ENCODE measurements around the gene WNT4. TPM values are rescaled to one million over a fixed set of nuclear protein-coding genes. Genes with fewer than 3 reads are reported as not detected.

Gene WNT4
- total RNA-seq, 2 donors from 2014 or later = 3.0 to 3.4 TPM

DNA sequence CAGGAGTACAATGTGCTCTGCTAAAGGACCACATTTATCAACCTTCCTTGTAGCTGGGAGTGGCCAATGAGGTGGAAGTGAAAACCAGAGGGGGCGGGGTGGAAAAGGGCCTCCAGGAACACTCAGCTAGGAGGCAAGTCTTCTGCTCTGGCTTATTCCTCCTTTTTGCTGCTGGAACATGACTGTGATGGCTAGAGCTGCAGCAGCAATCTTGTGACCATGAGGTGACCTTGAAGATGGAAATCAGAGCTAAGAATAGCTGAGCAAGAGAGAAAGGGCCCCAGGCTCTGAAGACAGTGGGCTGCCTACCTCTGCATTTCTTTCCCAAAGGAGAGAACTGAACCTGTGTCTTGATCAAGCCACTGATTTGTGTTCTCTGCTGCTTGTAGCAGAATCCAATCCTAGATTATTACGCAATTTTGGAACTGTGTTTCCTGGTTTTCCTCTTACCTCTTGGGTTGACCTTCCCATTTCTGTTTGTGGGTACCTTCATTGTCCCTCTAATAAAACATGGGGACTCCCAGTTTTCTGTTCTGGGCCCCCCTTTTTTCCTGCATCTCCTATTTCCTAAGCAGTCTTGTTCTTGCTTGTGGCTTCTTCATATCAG lies 36.4 kb upstream of the WNT4 start:
- Histone ChIP-seq H3K9me3 (no peaks in the 10 kb centered on the region), H3K27ac (no peak overlapping the region), H3K4me3 (no peak overlapping the region), H3K36me3 (no peaks in the 10 kb centered on the region), H3K4me1 (replicated peaks) (no peaks in the 10 kb centered on the region), H3K27me3 (replicated peaks; ENCODE audit: insufficient read depth) (no peaks in the 10 kb centered on the region)
- WGBS = 93% methylated on average over 2 of the region's 2 CpGs
- TF ChIP-seq, protein P1, sequence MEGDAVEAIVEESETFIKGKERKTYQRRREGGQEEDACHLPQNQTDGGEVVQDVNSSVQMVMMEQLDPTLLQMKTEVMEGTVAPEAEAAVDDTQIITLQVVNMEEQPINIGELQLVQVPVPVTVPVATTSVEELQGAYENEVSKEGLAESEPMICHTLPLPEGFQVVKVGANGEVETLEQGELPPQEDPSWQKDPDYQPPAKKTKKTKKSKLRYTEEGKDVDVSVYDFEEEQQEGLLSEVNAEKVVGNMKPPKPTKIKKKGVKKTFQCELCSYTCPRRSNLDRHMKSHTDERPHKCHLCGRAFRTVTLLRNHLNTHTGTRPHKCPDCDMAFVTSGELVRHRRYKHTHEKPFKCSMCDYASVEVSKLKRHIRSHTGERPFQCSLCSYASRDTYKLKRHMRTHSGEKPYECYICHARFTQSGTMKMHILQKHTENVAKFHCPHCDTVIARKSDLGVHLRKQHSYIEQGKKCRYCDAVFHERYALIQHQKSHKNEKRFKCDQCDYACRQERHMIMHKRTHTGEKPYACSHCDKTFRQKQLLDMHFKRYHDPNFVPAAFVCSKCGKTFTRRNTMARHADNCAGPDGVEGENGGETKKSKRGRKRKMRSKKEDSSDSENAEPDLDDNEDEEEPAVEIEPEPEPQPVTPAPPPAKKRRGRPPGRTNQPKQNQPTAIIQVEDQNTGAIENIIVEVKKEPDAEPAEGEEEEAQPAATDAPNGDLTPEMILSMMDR (IDR thresholded peaks at IDR 0.05) = no peak
- TF ChIP-seq POLR2AphosphoS5 (IDR thresholded peaks at IDR 0.05) (no peak), POLR2A (IDR thresholded peaks at IDR 0.05) (no peak)
- intact Hi-C loops (cut with DNase I) = no loop called here
- DNase-seq (ENCODE audit: low spot score) = no peak

DNA sequence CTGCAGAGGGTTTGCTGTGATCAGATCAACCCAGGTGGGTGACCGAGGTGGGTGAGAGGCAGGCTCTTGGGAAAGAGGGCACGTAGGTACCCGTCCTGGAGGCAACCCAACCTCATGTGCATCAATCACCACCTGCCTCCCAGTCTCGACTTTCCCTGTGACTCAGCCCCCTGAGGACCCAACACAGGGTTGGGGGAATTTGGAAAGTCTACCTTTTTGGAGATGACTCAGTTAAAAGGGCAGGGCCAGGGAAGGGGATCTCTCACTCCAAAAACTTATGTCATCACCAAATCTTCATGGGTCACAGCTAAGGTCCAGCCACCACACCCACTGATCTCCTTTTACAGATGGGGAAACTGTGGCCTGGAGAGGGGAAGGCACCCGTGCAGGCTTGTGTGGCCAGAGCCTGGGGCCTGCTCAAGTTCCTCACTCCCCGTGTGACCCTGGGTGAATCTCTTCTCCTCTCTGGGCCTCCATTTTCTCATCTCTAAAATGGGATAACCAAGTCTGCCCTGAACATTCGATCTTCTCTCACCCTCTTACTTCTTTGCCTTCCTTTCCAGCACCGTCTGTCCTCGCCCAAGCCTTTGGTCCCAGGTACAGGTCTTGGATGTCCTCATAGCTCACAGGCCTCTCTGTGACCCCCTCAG lies 34.6 kb upstream of the WNT4 start:
- H3K9me3 ChIP-seq = no peaks in the 10 kb centered on the region
- H3K27me3 ChIP-seq (replicated peaks; ENCODE audit: insufficient read depth) = no peaks in the 10 kb centered on the region
- H3K4me1 ChIP-seq (replicated peaks) = no peaks in the 10 kb centered on the region
- no peaks in the 10 kb centered on the region for H3K36me3 ChIP-seq
- intact Hi-C loops (cut with DNase I) = no loop called here
- TF ChIP-seq POLR2A (IDR thresholded peaks at IDR 0.05) = no peak
- TF ChIP-seq, protein P1 (IDR thresholded peaks at IDR 0.05) = no peak
- no peak for TF ChIP-seq POLR2AphosphoS5 (IDR thresholded peaks at IDR 0.05)
- DNase-seq (ENCODE audit: low spot score) = no peak
- no peak overlapping the region for H3K4me3 ChIP-seq
- H3K27ac ChIP-seq = no peak overlapping the region
- WGBS = 82% methylated on average over 9 of the region's 9 CpGs

GRCh38 chr1:22176258-22176657 lies 33.4 kb upstream of the WNT4 start:
- H3K27me3 ChIP-seq (replicated peaks; ENCODE audit: insufficient read depth) = no peaks in the 10 kb centered on the region
- H3K4me3 ChIP-seq = no peak overlapping the region
- intact Hi-C loops (cut with DNase I) = no loop called here
- no peaks in the 10 kb centered on the region for H3K9me3 ChIP-seq
- no peak for DNase-seq (ENCODE audit: low spot score)
- TF ChIP-seq, protein P1 (IDR thresholded peaks at IDR 0.05) = no peak
- TF ChIP-seq POLR2A (IDR thresholded peaks at IDR 0.05) = no peak
- no peak for TF ChIP-seq POLR2AphosphoS5 (IDR thresholded peaks at IDR 0.05)
- 39% methylated on average over 5 of the region's 5 CpGs for WGBS
- H3K36me3 ChIP-seq = no peaks in the 10 kb centered on the region
- H3K4me1 ChIP-seq (replicated peaks) = no peaks in the 10 kb centered on the region
- no peak overlapping the region for H3K27ac ChIP-seq

GRCh38 chr1:22174446-22175220 lies 31.7 kb upstream of the WNT4 start:
- TF ChIP-seq, protein P1 (IDR thresholded peaks at IDR 0.05) = no peak
- TF ChIP-seq POLR2AphosphoS5 (IDR thresholded peaks at IDR 0.05) (no peak), POLR2A (IDR thresholded peaks at IDR 0.05) (no peak)
- Histone ChIP-seq H3K4me3 (no peak overlapping the region), H3K27me3 (replicated peaks; ENCODE audit: insufficient read depth) (no peaks in the 10 kb centered on the region), H3K9me3 (no peaks in the 10 kb centered on the region), H3K36me3 (no peaks in the 10 kb centered on the region), H3K27ac (no peak overlapping the region), H3K4me1 (replicated peaks) (no peaks in the 10 kb centered on the region)
- 91% methylated on average over 9 of the region's 9 CpGs for WGBS
- intact Hi-C loops (cut with DNase I) = no loop called here
- no peak for DNase-seq (ENCODE audit: low spot score)

Measured in prostate gland (tissue), 2 donors.